Gastroesophageal sphincter (tissue), 3 donors: ENCODE measurements around the gene PXDN.

Source experiments
- POLR2A ChIP-seq, 2 donors: fragments of 450-650 bp; IDR thresholded peaks; one replicate each; pipeline ENCODE4 v1.6.1; 2017; ENCODE audit warnings: antibody characterized with exemption in 2 of 2, mild to moderate bottlenecking in 2 of 2, moderate library complexity in 1 of 2
- TF ChIP-seq, protein P1 (sequence below), 4 experiments: fragments of 200-600 bp in 2 of 4; fragments of 450-650 bp in 2 of 4; sonication (generic) in 1 of 4; IDR thresholded peaks; one replicate each; pipeline ENCODE4 v1.5.1; 2017 to 2019; ENCODE audit warnings: antibody characterized with exemption in 4 of 4, mild to moderate bottlenecking in 2 of 4, moderate library complexity in 2 of 4

DNA sequence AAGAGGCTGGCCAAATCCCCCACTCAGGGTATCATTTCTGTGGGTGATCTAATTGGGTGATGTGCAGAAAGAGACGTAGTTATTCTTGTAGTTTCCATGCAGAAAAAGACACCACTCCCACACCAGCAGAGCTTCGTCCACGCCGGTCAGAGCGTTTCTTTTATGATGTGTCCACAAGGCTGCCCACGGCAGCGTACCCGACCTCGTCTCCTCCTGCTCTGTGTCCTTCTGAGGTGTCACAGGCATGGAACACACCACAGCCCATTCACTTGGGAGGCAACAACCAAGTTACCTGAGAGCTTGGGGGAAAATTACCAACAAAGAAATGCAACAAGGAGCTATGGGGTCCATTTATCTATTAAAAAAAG lies 131.3 kb downstream of the PXDN start:
- TF ChIP-seq, protein P1, sequence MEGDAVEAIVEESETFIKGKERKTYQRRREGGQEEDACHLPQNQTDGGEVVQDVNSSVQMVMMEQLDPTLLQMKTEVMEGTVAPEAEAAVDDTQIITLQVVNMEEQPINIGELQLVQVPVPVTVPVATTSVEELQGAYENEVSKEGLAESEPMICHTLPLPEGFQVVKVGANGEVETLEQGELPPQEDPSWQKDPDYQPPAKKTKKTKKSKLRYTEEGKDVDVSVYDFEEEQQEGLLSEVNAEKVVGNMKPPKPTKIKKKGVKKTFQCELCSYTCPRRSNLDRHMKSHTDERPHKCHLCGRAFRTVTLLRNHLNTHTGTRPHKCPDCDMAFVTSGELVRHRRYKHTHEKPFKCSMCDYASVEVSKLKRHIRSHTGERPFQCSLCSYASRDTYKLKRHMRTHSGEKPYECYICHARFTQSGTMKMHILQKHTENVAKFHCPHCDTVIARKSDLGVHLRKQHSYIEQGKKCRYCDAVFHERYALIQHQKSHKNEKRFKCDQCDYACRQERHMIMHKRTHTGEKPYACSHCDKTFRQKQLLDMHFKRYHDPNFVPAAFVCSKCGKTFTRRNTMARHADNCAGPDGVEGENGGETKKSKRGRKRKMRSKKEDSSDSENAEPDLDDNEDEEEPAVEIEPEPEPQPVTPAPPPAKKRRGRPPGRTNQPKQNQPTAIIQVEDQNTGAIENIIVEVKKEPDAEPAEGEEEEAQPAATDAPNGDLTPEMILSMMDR (IDR thresholded peaks at IDR 0.05) = no peak
- TF ChIP-seq POLR2A (IDR thresholded peaks at IDR 0.05) = no peak
